ENCODE results near the gene PRR33.

- TF ChIP-seq UBTF (IDR thresholded peaks at IDR 0.05; ENCODE audit: borderline replicate concordance in 1 of 2, low read depth in 2 of 2, low read length in 2 of 2) (no peak), POLR2AphosphoS2 (IDR thresholded peaks at IDR 0.05; ENCODE audit: low read length) (no peak), BDP1 (IDR thresholded peaks at IDR 0.05; ENCODE audit: insufficient read depth, insufficient read length) (no peak), YY1 (IDR thresholded peaks at IDR 0.05; ENCODE audit: borderline replicate concordance in 1 of 3, control insufficient read depth in 1 of 3, extremely low read depth in 1 of 3, insufficient read depth in 3 of 3, insufficient read length in 1 of 3, insufficient replicate concordance in 2 of 3, low read depth in 1 of 3, low read length in 2 of 3) (no peak), BACH1 (tag; IDR thresholded peaks at IDR 0.05) (no peak), ZNF174 (CRISPR knock-in tag; IDR thresholded peaks at IDR 0.05) (no peak), CUX1 (CRISPR knock-in tag; IDR thresholded peaks at IDR 0.05) (no peak), FOXJ3 (CRISPR knock-in tag; IDR thresholded peaks at IDR 0.05) (no peak), ATF2 (CRISPR knock-in tag; IDR thresholded peaks at IDR 0.05) (no peak), ZNF274 (IDR thresholded peaks at IDR 0.05; ENCODE audit: borderline replicate concordance, low read depth, low read length) (no peak), TEAD1 (CRISPR knock-in tag; IDR thresholded peaks at IDR 0.05) (no peak)
Measured at GRCh38 chr11:1860108-1860507, 31.6 kb downstream of the PRR33 start.

Measured in K562 (cell line).